IPS DF 4.7 (cell line): ENCODE measurements around the gene TMEM115.
A peak's percentile ranks its signal among the peaks of the same experiment; 100 is the strongest.

Experiments
- DNase-seq: peaks from one replicate; pipeline ENCODE4 v3.0.0-alpha.2; 2013; ENCODE audit warnings: low spot score; ENCODE audit errors: extremely low read depth

The TMEM115 gene

GRCh38 chr3:50353245-50354004, 5.9 kb downstream of the TMEM115 start:
- no peak for DNase-seq

DNA sequence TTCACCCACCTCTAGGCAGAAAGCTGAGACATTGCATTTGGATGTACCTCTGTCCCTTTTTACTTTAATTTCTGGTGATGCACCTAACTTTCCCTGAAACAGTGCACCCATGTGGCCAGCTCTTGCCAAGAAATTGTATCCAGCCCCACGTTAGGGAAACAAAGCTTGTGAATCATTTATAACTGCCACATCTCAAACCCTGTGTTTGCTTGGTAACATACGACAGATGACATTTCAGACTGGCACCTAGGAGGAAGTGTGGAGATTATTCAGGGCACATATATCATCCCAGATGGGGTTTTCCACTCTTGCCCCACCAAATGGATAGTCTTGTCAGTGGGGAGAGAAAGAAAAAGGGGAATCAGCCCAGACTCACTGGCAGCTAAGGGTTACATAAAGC, 6.5 kb downstream of the TMEM115 start:
- no peak for DNase-seq

DNA sequence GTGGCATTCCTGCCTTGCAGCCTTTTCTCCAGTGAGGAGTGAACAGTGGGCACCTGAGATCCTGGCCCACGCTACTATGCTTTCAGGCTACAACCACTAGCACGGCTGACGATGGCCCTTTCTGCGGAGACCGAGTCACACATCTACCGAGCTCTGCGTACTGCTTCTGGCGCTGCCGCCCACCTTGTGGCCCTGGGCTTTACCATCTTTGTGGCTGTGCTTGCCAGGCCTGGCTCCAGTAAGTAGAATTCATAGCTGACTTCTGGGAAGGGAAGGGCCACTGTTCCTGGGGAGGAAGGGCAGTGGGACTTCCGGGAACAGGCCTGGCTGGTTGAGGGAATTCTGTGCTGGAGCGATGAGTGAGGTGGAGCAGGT, 8.0 kb downstream of the TMEM115 start:
- DNase-seq, result no peak

GRCh38 chr3:50350527-50351322, 8.6 kb downstream of the TMEM115 start, which contains the start of the genes CYB561D2 and NPRL2:
CYB561D2 (plus strand) TSS chr3:50350862; CDS start chr3:50351434, 572 bp downstream.
NPRL2 (minus strand) TSS chr3:50350775; CDS start chr3:50350652, 123 bp downstream.
- peak; percentile 64 for DNase-seq

GRCh38 chr3:50350213-50350526, 9.2 kb downstream of the TMEM115 start:
- no peak for DNase-seq

GRCh38 chr3:50347187-50347813, 12.0 kb downstream of the TMEM115 start:
- DNase-seq, result no peak

- DNase-seq, result no peak
These were observed 13.6 kb downstream of the TMEM115 start, which contains the start of gene ZMYND10 for GRCh38 chr3:50345586-50346234. ZMYND10 (minus strand) TSS chr3:50345732; CDS start chr3:50345579, 153 bp downstream.

GRCh38 chr3:50345008-50345407, 14.3 kb downstream of the TMEM115 start:
- no peak for DNase-seq

GRCh38 chr3:50342813-50343633, 16.3 kb downstream of the TMEM115 start:
- DNase-seq, result no peak

- no peak for DNase-seq
These were observed 17.2 kb downstream of the TMEM115 start for GRCh38 chr3:50341996-50342650.

GRCh38 chr3:50341537-50341936, 17.8 kb downstream of the TMEM115 start:
- no peak for DNase-seq

GRCh38 chr3:50340448-50341329, 18.6 kb downstream of the TMEM115 start, which contains the start of gene RASSF1:
RASSF1 (minus strand) TSS chr3:50340836; CDS start chr3:50340805, 31 bp downstream.
- DNase-seq, result no peak

DNA sequence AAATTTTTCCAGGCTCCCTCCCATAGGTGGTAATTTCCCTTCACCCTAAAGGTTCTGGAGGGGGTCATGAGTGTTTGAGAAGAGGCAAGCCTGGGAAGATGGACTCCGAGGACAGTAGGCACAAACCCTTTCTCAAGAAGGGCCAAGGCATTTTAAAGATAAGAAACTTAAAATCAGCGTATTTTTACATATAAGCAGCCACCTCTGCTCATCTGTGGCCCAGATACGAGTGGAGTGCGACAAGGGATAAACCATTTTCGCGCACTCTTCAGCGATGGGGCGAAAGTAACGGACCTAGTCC, 19.2 kb downstream of the TMEM115 start:
- DNase-seq, result no peak

DNA sequence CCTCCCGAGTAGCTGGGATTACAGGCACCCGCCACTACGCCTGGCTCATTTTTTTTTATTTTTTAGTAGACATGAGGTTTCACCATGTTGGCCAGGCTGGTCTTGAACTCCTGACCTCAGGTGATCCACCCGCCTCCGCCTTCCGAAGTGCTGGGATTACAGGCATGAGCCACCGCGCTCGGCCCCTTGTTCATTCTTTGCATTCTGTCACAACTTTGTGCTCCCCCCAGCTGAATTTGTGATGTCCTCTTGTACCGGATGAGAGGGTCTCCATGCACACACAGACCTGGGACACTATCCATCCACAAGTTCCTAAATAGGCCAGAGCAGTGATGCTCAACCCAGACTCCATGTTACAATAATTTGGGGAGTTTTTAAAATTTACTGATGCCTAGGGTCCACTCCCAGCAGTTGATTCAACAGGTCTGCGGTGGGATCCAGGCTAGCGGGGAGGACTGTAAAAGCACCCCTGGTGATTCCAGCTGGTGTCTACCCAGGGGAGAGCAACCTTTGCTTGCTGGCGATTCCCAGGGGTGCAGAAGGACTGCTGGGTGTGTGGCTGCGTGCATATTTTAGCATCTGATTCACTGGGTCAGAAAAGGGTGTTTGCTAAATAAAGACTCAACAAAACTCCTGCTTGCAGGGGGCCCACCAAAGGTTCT, 19.7 kb downstream of the TMEM115 start:
- DNase-seq, result no peak

GRCh38 chr3:50338965-50339364, 20.4 kb downstream of the TMEM115 start:
- no peak for DNase-seq

- DNase-seq, result no peak
These were observed 22.0 kb downstream of the TMEM115 start for GRCh38 chr3:50337175-50337861.

DNA sequence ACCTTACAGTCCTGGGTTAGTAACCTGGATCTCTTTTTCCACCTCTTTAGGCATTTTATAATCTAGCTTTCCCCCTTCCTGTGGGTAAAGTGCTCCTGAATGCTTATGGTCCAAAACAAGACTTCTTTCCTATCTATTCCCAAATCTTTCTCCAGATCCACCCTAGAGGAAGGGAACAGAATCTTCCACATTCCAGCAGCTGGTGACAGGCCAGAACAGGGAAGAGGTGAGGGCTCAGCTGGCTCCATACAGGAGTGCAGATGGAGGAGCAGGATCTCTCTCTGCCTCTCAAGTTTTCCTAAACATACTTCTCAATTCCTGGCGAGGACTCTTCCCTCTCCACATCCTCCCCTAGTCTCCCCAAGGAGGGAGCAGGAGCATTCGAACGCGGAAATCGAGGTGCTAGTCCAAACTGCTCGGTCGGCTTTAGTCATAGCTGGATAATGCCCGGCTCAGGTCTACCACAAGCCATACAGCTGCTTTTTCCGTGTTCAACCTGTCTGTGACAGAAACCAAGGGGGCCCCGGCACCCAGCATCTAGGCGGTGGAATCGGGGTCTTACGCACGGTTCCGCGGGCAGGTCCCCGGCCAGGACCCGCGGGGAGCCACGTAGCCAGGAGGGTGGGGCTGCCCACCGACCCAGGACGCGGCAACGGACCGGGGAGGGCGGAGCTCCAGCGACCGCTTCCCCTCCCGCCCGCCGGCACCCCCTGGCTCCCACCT, 22.7 kb downstream of the TMEM115 start:
- DNase-seq, result no peak
